ENCODE measurements around the gene ATXN7L2. TPM values are rescaled to one million over a fixed set of nuclear protein-coding genes. Genes with fewer than 3 reads are reported as not detected.

The ATXN7L2 gene
- total and polyA plus RNA-seq, 11 donors = 1.2 to 3.8 (median 2.1) TPM

DNA sequence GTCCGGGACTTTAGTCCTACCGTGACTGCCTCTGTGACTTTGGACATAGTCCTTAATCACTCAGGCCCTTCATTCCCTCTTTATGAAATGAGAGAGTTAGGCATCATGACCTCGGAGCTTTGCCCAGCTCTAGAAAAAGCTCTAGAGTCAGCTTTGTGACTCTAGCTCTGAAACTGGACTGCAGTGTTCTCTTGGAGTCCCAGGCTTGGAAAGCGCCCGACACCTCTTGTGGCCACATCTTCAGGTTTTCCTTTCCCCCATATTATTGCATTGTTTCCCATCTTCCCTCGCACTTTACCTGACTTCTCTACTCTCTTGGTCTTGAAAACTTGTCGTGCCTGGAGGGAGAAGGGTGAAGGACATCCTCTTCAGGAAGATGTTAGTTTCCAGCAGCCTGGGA is 38.3 kb downstream of the ATXN7L2 start:
- H3K27ac ChIP-seq = no peak overlapping the region
- ATAC-seq (no peak), DNase-seq (no peak)
- H3K4me3 ChIP-seq = no peak overlapping the region
- H3K9me3 ChIP-seq = no peaks in the 10 kb centered on the region
- no peaks in the 10 kb centered on the region for H3K36me3 ChIP-seq
- no peak for TF ChIP-seq POLR2A (IDR thresholded peaks at IDR 0.05)
- TF ChIP-seq, protein P1, sequence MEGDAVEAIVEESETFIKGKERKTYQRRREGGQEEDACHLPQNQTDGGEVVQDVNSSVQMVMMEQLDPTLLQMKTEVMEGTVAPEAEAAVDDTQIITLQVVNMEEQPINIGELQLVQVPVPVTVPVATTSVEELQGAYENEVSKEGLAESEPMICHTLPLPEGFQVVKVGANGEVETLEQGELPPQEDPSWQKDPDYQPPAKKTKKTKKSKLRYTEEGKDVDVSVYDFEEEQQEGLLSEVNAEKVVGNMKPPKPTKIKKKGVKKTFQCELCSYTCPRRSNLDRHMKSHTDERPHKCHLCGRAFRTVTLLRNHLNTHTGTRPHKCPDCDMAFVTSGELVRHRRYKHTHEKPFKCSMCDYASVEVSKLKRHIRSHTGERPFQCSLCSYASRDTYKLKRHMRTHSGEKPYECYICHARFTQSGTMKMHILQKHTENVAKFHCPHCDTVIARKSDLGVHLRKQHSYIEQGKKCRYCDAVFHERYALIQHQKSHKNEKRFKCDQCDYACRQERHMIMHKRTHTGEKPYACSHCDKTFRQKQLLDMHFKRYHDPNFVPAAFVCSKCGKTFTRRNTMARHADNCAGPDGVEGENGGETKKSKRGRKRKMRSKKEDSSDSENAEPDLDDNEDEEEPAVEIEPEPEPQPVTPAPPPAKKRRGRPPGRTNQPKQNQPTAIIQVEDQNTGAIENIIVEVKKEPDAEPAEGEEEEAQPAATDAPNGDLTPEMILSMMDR (IDR thresholded peaks at IDR 0.05) = no peak
- H3K4me1 ChIP-seq = peaks cover 0 to 5% (median 0%) of the 10 kb centered on the region in 12 donors
- 82 to 88% (median 85%) methylated on average over 7 of the region's 7 CpGs for WGBS, 4 donors
- H3K27me3 ChIP-seq = no peaks in the 10 kb centered on the region
- intact Hi-C loops (cut with DNase I) = no loop called here

DNA sequence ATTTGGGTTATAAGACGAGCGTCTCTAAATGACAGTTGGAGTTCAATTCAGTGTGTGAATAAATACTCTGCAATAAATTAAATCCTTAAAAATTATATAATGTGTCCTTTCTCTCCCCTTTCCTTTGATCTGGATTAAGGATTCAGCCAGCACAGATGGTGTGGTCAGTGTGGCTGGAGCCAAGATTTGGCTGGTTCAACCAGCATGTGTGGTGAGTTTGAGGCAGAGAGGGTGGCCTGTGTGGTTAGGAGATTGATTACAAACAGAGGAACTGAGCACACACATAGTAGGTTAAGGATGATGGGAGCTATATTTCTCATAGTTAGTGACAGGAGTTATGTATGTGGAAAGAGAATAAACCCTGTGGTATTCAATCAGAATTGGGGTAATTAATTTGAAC is 40.0 kb downstream of the ATXN7L2 start:
- no peak for TF ChIP-seq POLR2A (IDR thresholded peaks at IDR 0.05)
- TF ChIP-seq, protein P1 (IDR thresholded peaks at IDR 0.05) = no peak
- no peak for ATAC-seq
- DNase-seq = no peak
- Histone ChIP-seq H3K27ac (no peak overlapping the region), H3K4me1 (peaks cover 0 to 5% (median 0%) of the 10 kb centered on the region in 12 donors), H3K9me3 (no peaks in the 10 kb centered on the region), H3K4me3 (no peak overlapping the region), H3K27me3 (no peaks in the 10 kb centered on the region), H3K36me3 (no peaks in the 10 kb centered on the region)
- WGBS, 4 donors = 93 to 100% (median 94%) methylated on average over 2 of the region's 2 CpGs
- intact Hi-C loops (cut with DNase I) = no loop called here

DNA sequence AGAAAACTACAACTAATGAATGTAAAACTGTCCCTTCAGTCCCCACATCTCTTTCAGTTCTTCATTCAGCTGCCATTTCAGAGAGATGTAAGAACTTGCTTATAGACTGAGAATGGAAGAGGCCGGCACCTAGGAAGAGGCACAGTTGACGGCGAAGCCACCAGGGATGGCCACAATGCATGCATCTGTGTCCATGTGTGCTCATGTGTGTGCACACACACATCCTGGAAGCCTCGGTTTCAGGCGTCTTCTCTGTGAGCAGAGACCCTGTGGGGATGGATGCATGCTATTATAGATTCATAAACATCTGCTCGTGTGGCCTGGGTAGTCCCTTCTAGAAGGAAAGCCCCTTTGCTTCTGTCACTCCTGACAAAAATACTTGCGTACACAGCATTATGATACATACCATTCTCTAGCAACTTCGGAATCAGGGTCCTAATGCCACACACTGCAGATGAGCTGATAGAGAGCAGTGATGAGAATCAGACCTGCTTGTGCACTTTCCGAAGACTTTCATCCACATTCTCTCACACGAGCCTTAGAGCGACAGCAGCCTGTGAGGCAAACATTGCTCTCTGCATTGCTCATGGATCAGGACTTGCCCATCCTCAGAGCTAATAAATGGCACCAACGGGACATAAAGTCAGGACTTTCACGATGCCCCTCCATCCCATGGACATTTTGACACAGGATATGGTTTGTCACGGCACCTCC is 43.5 kb downstream of the ATXN7L2 start:
- Histone ChIP-seq H3K9me3 (no peaks in the 10 kb centered on the region), H3K4me3 (no peak overlapping the region), H3K27ac (no peak overlapping the region), H3K27me3 (no peaks in the 10 kb centered on the region), H3K4me1 (peaks cover 0 to 24% (median 12%) of the 10 kb centered on the region in 12 donors), H3K36me3 (no peaks in the 10 kb centered on the region)
- no peak for DNase-seq
- intact Hi-C loops (cut with DNase I) = no loop called here
- no peak for TF ChIP-seq POLR2A (IDR thresholded peaks at IDR 0.05)
- TF ChIP-seq, protein P1 (IDR thresholded peaks at IDR 0.05) = no peak
- WGBS, 4 donors = 78 to 84% (median 82%) methylated on average over 14 of the region's 14 CpGs
- no peak for ATAC-seq

DNA sequence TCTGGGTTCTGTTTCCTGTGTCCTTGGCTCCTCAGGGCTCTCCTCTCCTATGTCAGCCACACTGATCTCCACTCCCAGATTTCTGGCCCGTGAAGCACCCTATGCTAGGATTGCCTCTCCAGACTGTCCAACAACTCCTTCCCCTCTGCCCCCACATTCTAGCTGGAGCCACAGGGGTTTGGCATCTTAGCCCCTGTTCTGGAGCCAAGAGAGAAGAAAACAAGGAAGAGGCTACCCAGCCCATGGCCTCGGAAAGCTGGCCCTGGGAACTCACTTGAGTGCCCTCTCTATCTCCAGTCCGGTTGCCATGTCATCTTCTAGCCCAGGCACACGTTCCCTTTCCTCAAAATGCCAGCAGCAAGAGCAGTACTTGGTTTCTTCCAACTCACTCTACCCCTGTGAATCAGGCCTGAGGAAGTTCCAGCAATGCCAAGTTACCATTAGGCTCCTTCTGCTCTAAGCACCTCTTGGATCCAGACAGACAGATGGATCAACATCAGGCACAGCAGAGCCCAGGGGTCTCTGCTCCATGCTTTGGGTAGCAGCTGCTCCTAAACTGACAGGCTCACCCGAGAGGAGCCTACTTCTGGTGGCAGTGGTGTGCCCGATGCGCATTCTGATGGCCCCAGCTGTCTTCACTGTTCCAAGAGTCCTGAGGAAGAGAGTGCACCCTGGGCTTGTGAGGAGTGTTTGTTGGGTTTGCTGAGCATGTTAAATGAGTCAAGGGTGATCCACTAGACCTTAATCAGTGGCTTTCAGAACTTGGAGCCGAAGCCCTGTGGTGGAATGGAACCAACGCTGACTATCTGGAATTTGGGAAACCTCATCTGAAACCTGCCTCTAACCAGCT is 44.4 kb downstream of the ATXN7L2 start:
- no peaks in the 10 kb centered on the region for H3K36me3 ChIP-seq
- peaks cover 0 to 33% (median 18%) of the 10 kb centered on the region in 12 donors for H3K4me1 ChIP-seq
- intact Hi-C loops (cut with DNase I) = no loop called here
- TF ChIP-seq POLR2A (IDR thresholded peaks at IDR 0.05) = no peak
- TF ChIP-seq, protein P1 (IDR thresholded peaks at IDR 0.05) = no peak
- H3K27ac ChIP-seq = no peak overlapping the region
- no peaks in the 10 kb centered on the region for H3K27me3 ChIP-seq
- 79 to 88% (median 83%) methylated on average over 8 to 9 of the region's 9 CpGs for WGBS, 4 donors
- DNase-seq (no peak), ATAC-seq (no peak)
- no peak overlapping the region for H3K4me3 ChIP-seq
- H3K9me3 ChIP-seq = no peaks in the 10 kb centered on the region

Data from heart left ventricle (tissue), 16 donors.